Keratinocyte (primary cell): ENCODE data around the gene CD81. TPM values are rescaled to one million over a fixed set of nuclear protein-coding genes. Genes with fewer than 3 reads are reported as not detected.

Experiments
- DNase-seq: peaks from one replicate; pipeline ENCODE4 v3.0.0-alpha.2; 2011; ENCODE audit warnings: low read depth, missing footprints, low spot score
- FAIRE-seq: peaks from 2 replicates; lab custom pipeline; 2011; peaks lifted over from hg19 to GRCh38; lab: Jason Lieb, UNC
- H2AFZ ChIP-seq: 2 replicates; pipeline ENCODE4 v1.6.0; 2012; ENCODE audit warnings: low read length, control low read depth, inconsistent platforms; ENCODE audit not compliant: control insufficient read depth
- H3K27ac ChIP-seq: 2 replicates; pipeline ENCODE4 v1.5.1; 2011; ENCODE audit warnings: low read length; ENCODE audit not compliant: control insufficient read depth, insufficient read depth
- H3K27me3 ChIP-seq: 3 replicates; pipeline ENCODE4 v1.6.0; 2011; ENCODE audit warnings: low read length; ENCODE audit not compliant: control insufficient read depth, insufficient read depth; ENCODE audit errors: extremely low read depth
- H3K36me3 ChIP-seq, 2 experiments: 2 replicates in 1 of 2; 3 replicates in 1 of 2; pipeline ENCODE4 v1.5.1; 2011; ENCODE audit warnings: low read length in 2 of 2, mild to moderate bottlenecking in 1 of 2; ENCODE audit not compliant: control insufficient read depth in 2 of 2, insufficient read depth in 2 of 2; ENCODE audit errors: extremely low read depth in 1 of 2
- H3K4me1 ChIP-seq: 3 replicates; pipeline ENCODE4 v1.5.1; 2011; ENCODE audit warnings: low read length; ENCODE audit not compliant: control insufficient read depth, insufficient read depth; ENCODE audit errors: extremely low read depth
- H3K4me2 ChIP-seq: 3 replicates; pipeline ENCODE4 v1.6.0; 2011; ENCODE audit warnings: low read depth, low read length; ENCODE audit not compliant: control insufficient read depth, insufficient read depth; ENCODE audit errors: extremely low read depth
- H3K4me3 ChIP-seq, 3 experiments: fragments of 200-600 bp in 1 of 3; sonication (generic) in 1 of 3; 2 replicates in 2 of 3; 3 replicates in 1 of 3; pipeline ENCODE4 v1.5.1; 2011 to 2016; ENCODE audit warnings: low read length in 3 of 3, mild to moderate bottlenecking in 3 of 3, control low read depth in 2 of 3, inconsistent platforms in 1 of 3, low read depth in 1 of 3, mixed read lengths in 1 of 3, mixed run types in 1 of 3, moderate library complexity in 1 of 3; ENCODE audit not compliant: control insufficient read depth in 2 of 3, insufficient read depth in 2 of 3; ENCODE audit errors: extremely low read depth in 1 of 3
- H3K79me2 ChIP-seq: 2 replicates; pipeline ENCODE4 v1.6.0; 2012; ENCODE audit warnings: low read length; ENCODE audit not compliant: control insufficient read depth, insufficient read depth
- H3K9ac ChIP-seq: 3 replicates; pipeline ENCODE4 v1.6.0; 2011; ENCODE audit warnings: low read length; ENCODE audit not compliant: control insufficient read depth, insufficient read depth; ENCODE audit errors: extremely low read depth
- H3K9me1 ChIP-seq: 3 replicates; pipeline ENCODE4 v1.6.0; 2011; ENCODE audit warnings: low read length; ENCODE audit not compliant: control insufficient read depth, insufficient read depth; ENCODE audit errors: extremely low read depth
- H3K9me3 ChIP-seq: 2 replicates; pipeline ENCODE4 v1.5.1; 2012; ENCODE audit warnings: low read depth, low read length; ENCODE audit not compliant: control insufficient read depth
- H4K20me1 ChIP-seq: 3 replicates; pipeline ENCODE4 v1.6.0; 2011; ENCODE audit warnings: low read length; ENCODE audit not compliant: control insufficient read depth, insufficient read depth; ENCODE audit errors: extremely low read depth
- CTCF ChIP-seq, 3 experiments: IDR thresholded peaks in 1 of 3; conservative IDR thresholded peaks in 1 of 3; optimal IDR thresholded peaks in 1 of 3; 2 replicates in 2 of 3; 3 replicates in 1 of 3; pipeline versions ENCODE3 to v1.5.1; 2011; ENCODE audit warnings: low read length in 3 of 3, mild to moderate bottlenecking in 3 of 3, moderate library complexity in 2 of 3, control low read depth in 1 of 3, inconsistent platforms in 1 of 3; ENCODE audit not compliant: insufficient read depth in 2 of 3; ENCODE audit errors: extremely low read depth in 1 of 3
- EZH2 ChIP-seq: IDR thresholded peaks from one replicate; pipeline ENCODE4 v1.6.1; 2012; ENCODE audit warnings: inconsistent platforms, mild to moderate bottlenecking, low read length, moderate library complexity
- dilution Hi-C: fragments of 300-500 bp; cut with MboI; formaldehyde crosslinking; loops from one replicate; pipeline ENCODE4 v1.7.0; 2020; ENCODE audit warnings: low sequenced_read_pairs; ENCODE audit not compliant: extremely low pct_ligation_motif_present
- polyA plus RNA-seq, 5 experiments: library from polyadenylated mRNA; depleted of rRNA in 3 of 5; stranded (reverse) in 3 of 5; stranded (forward) in 1 of 5; unstranded in 1 of 5; fragments of >200 nt; gene quantifications; 1 replicate in 1 of 5; 2 replicates in 3 of 5; 3 replicates in 1 of 5; pipeline versions ENCODE4 v1.2.1 to v1.2.3, GENCODE V29; 2011 to 2012; ENCODE audit warnings: missing spikeins in 2 of 5, low read depth in 1 of 5, low replicate concordance in 1 of 5

CD81 gene
- polyA plus RNA-seq, 1 donor (not counting 4 experiments of a cell fraction or from before 2014, with no cell fraction given): 194 TPM

DNA sequence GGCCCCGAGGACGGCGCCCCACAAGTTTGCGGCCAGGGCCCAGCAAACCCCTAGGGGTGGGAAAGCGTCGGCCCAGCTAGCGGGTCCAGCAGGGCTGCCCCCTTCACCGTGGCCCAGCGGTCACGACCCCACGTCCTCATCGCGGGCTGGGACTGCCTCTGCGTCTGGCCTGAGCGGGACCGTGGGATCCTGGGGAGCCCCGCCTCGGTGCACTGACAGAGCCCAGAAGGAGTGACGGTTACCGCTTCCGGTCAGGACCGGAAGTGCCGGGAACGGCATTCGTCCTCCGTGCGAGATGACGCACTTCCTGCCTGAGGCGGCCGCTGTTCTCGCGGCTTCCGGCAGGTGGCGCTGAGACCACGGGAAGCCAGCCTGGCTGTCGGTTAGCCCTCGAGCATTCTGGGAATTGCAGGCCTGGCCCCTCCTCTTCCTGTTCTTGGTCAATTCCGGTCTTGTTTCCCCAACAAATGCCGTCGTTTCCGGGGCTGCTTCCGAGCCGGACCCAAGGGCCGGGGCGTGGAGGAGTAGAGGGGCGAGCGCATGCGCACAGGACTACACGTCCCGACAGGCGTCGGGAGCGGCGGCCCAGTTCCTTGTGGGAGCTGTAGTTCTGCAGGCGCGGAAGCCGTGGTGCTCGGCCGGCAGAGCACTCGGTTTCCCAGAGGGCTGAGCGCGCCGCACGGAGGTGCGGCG lies 23.1 kb downstream of the CD81 start, which contains the start of gene TSSC4:
Gene TSSC4 (plus strand): TSS at position 682 of the 693 bp plus-strand sequence. CDS start 1,884 bp downstream, outside the sequence.
- peak; percentile 95 for FAIRE-seq
- H3K27ac ChIP-seq: peak within 1 kb of the TSS; percentile 87
- no peaks in the 10 kb centered on the region for H3K9me1 ChIP-seq
- no peaks in the 10 kb centered on the region for H3K9me3 ChIP-seq
- H3K27me3 ChIP-seq: no peaks in the 10 kb centered on the region
- dilution Hi-C loops: no loop called here
- peak within 1 kb of the TSS; percentile 37 for H2AFZ ChIP-seq
- H4K20me1 ChIP-seq: no peaks in the 10 kb centered on the region
- H3K4me2 ChIP-seq: peak within 1 kb of the TSS; percentile 98
- H3K36me3 ChIP-seq: peaks cover 23 to 28% of the 10 kb centered on the region in 2 experiments
- H3K4me1 ChIP-seq: peaks cover 19% of the 10 kb centered on the region
- no peak for TF ChIP-seq EZH2
- TF ChIP-seq CTCF (optimal IDR thresholded peaks at IDR 0.05 in 1 of 3, IDR thresholded peaks at IDR 0.05 in 1 of 3, conservative IDR thresholded peaks at IDR 0.05 in 1 of 3; ENCODE audit: extremely low read depth in 1 of 3, insufficient read depth in 2 of 3, low read length in 3 of 3): peak; percentile 98 to 99 (median 99)
- peak; percentile 99 for DNase-seq
- H3K79me2 ChIP-seq: peaks cover 28% of the 10 kb centered on the region
- peak within 1 kb of the TSS; percentile 97 for H3K9ac ChIP-seq
- H3K4me3 ChIP-seq: peak within 1 kb of the TSS; percentile 97 to 99 (median 99)

DNA sequence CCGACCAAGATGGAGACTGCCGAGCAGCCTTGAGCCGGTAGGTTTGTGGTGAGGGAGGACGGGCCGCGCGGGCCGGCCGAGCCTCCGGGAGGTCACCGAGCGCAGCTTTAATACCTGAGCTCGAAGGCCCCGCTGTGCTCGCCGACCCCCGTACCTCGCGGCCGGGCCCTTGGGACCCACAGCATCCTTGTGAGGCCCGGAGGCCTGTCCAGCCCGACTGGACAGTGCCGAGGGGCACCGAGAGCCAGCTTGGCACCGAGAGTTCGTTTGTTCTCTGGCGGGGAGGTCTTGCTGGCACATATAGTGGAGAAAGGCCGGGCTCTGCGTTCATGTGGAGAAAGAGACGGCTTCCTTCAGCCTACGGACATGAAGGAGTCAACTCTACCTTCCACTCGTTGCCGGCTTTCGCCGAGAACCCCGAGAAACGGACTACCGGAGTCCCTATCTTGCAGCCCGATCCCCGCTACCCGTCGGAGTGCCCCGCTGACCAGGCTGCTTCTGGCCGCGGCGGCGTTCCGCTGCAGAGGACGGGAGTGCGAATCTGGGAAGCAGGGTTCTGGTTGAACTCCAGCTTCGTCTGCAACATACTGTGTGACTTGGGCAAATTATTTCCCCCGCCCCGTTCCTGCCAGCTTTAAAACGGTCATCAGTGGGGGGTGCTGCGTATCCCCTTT lies 23.8 kb downstream of the CD81 start:
- no peak for TF ChIP-seq CTCF (optimal IDR thresholded peaks at IDR 0.05 in 1 of 3, IDR thresholded peaks at IDR 0.05 in 1 of 3, conservative IDR thresholded peaks at IDR 0.05 in 1 of 3; ENCODE audit: extremely low read depth in 1 of 3, insufficient read depth in 2 of 3, low read length in 3 of 3)
- TF ChIP-seq EZH2: no peak
- dilution Hi-C loops: no loop called here
- no peaks in the 10 kb centered on the region for H3K9me3 ChIP-seq
- peaks cover 19% of the 10 kb centered on the region for H3K4me1 ChIP-seq
- FAIRE-seq (no peak), DNase-seq (no peak)
- H3K9ac ChIP-seq: peak overlapping the region; percentile 97
- H3K9me1 ChIP-seq: no peaks in the 10 kb centered on the region
- H3K79me2 ChIP-seq: peaks cover 26% of the 10 kb centered on the region
- peaks cover 23% of the 10 kb centered on the region in 2 experiments for H3K36me3 ChIP-seq
- H3K4me2 ChIP-seq: peak overlapping the region; percentile 98
- H3K27me3 ChIP-seq: no peaks in the 10 kb centered on the region
- H4K20me1 ChIP-seq: no peaks in the 10 kb centered on the region
- peak overlapping the region; percentile 97 to 99 (median 99) for H3K4me3 ChIP-seq
- H3K27ac ChIP-seq: peak overlapping the region; percentile 87
- peak overlapping the region; percentile 30 for H2AFZ ChIP-seq
